Islet precursor cell (in vitro differentiated cells): ENCODE results near the gene POLR2L.

ENCODE experiments used
- DNase-seq: peaks from one replicate; pipeline ENCODE4 v3.0.0-alpha.2; 2018

The POLR2L gene

GRCh38 chr11:808427-809286, 33.7 kb downstream of the POLR2L start:
- no peak for DNase-seq

GRCh38 chr11:804599-804964, 37.7 kb downstream of the POLR2L start:
- no peak for DNase-seq

GRCh38 chr11:803770-804598, 38.3 kb downstream of the POLR2L start:
- no peak for DNase-seq

GRCh38 chr11:803467-803742, 38.9 kb downstream of the POLR2L start:
- DNase-seq: no peak

GRCh38 chr11:802693-803466, 39.4 kb downstream of the POLR2L start:
- no peak for DNase-seq

GRCh38 chr11:802018-802617, 40.2 kb downstream of the POLR2L start:
- DNase-seq: no peak

- no peak for DNase-seq
Observed at GRCh38 chr11:801097-801780, 41.1 kb downstream of the POLR2L start.

- DNase-seq: no peak
Observed at GRCh38 chr11:800473-800872, 41.9 kb downstream of the POLR2L start.

- DNase-seq: no peak
Observed at GRCh38 chr11:799641-800316, 42.5 kb downstream of the POLR2L start.

- peak; percentile 88 for DNase-seq
Observed at GRCh38 chr11:798093-798713, 44.1 kb downstream of the POLR2L start, which contains the start of gene SLC25A22. SLC25A22 (minus strand) TSS chr11:798281; CDS start chr11:795006, 3,275 bp downstream.

- DNase-seq: peak; percentile 83
Observed at GRCh38 chr11:797296-798092, 44.8 kb downstream of the POLR2L start.

- no peak for DNase-seq
Observed at GRCh38 chr11:796565-797295, 45.6 kb downstream of the POLR2L start.

GRCh38 chr11:795634-796564, 46.4 kb downstream of the POLR2L start:
- peak; percentile 89 for DNase-seq

- DNase-seq: no peak
Observed at GRCh38 chr11:794766-795633, 47.3 kb downstream of the POLR2L start.

GRCh38 chr11:794013-794765, 48.1 kb downstream of the POLR2L start:
- DNase-seq: no peak

- DNase-seq: no peak
Observed at GRCh38 chr11:793556-793955, 48.8 kb downstream of the POLR2L start.

GRCh38 chr11:792873-793272, 49.5 kb downstream of the POLR2L start:
- no peak for DNase-seq
